ENCODE data around the gene TEX19. TPM values are rescaled to one million over a fixed set of nuclear protein-coding genes. Genes with fewer than 3 reads are reported as not detected.
"Not testable (repeated sequence)": the region's sequence is repeated elsewhere in the genome, so short reads cannot be mapped to it uniquely, and the experiment has no call there.

TEX19 gene
- polyA plus RNA-seq, 3 donors: not detected

DNA sequence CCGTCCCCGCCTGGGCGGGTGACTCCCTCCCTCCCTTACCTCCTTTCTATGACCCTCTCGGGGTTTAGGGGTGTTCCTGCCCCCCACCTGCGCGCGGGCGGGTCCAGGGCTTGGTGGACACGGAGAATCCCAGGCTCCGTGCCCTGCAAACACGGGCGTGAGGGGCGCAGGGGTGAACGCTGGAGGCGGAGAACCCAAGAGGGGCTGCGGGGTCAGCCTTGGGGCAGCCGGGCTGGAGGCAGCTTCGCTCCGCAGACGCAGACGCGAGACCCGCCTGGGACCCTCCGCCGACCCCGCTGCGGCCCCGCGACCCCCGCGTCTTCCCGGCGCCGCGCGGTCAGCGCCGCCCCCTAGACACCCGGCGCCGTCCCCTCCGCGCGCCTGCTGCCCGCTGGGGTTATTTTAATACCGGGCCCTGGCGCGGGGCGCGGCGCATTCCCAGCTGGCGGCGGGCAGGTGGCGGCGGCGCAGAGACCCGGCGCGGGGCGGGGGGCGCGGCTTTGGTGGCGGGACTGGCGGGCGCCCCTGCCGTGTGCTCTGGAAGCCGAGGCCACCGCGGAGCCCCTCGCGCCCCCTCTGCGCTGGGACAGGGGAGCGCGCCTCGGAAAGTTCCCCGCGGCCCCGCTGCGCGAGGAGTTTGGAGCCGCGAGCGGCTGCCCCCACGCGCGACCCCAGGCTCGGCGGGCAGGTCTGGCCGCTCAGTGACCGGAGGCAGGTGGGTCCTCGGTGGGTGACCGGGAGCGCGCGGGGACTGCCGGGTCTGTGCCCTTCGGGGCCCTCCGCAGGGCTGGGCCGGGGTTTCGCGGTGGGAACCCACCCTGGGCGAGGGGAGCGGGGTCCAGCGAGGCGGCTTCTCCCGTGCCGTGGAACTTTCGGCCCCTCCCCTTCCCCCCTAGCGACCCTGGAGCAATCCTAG is 12.5 kb downstream of the TEX19 start, which contains the start of gene UTS2R:
Gene UTS2R, plus strand, starts transcription at position 433 of the 916 bp plus-strand sequence. CDS start 2,560 bp downstream, outside the sequence.
- no peak for DNase-seq (ENCODE audit: extremely low read depth in 1 of 11, low read depth in 9 of 11, low spot score in 4 of 11)

DNA sequence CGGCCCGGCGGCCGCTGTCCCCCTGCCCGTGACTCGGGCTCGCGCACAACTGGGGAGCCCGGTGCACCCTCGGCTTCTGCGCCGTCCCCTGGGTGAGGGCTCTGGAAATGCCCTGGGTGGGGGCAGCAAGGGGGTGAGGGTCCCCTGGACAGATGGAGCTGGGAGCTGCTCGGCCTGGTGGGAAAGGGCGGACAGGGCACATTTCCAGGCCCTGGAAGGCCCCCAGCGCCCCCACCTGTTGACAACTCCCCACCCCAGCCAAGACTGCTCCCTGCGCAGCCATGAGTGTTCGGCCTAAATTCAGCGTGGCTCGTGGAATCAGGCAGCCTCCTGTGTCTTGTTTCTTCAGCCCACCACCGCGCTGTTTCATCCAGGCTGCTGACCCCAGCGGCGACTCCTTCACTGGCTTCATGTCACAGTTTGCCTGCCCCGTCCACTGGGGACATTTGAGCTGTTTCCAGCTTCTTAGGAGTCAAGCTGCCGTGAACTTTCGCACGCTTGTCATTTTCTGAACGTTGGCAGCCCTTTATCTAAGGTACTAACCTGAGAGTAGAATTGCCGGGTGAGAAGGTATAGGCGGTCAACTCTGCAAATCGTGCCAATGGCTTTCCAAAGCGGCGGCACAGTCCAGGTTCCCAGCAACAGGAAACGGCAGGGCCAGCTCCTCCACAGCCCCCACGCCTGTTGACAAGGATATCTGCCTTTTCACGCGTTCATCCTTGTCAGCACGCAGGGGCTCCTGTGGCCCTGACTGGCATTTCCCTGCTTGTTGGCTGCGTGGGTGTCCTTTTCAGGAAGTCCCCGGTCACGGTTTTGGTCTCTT is 13.4 kb downstream of the TEX19 start:
- DNase-seq (ENCODE audit: extremely low read depth in 1 of 11, low read depth in 9 of 11, low spot score in 4 of 11): no peak

DNA sequence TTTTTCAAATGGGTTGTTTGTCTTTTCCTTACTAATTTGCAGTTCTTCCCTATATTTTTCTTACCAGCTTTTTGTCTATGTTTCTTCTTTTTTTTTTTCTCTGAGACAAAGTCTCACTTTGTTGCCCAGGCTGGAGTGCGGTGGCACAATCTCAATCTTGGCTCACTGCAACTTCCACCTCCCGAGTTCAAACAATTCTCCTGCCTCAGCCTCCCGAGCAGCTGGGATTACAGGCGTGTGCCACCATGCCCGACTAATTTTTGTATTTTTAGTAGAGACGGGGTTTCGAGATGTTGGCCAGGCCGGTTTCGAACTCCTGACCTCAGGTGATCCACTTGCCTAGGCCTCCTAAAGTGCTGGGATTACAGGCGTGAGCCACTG is 14.0 kb downstream of the TEX19 start:
- not testable (repeated sequence) for DNase-seq (ENCODE audit: extremely low read depth in 1 of 11, low read depth in 9 of 11, low spot score in 4 of 11)

DNA sequence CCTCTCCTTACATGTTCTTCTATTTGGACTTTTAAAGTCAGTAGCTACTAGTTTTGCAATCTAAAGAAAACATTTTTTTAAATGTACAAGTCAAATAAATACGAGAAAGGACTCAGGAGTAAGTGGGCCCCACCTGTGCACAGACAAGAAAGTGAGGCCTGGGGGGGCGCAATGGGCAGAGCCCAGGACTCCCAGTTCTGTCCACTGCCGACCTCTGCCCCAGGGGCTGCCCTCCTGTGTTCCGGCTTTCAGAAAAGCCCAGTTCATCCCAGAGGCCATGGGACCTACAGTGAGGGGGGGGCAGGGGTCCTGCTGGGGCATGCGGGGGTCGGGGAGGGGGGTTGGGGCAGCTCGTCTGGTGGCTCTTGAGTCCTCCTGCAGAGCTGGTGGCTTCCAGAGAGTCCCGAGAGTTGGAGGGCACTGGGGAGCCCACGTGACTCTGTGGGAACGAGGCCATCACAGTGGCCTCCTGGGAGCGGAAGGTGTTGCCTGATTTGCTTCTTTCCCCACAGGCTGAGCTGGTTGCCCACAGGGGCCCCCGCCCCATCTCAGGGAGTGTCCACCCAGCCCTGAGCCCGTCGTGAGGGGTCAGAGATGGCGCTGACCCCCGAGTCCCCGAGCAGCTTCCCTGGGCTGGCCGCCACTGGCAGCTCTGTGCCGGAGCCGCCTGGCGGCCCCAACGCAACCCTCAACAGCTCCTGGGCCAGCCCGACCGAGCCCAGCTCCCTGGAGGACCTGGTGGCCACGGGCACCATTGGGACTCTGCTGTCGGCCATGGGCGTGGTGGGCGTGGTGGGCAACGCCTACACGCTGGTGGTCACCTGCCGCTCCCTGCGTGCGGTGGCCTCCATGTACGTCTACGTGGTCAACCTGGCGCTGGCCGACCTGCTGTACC is 14.9 kb downstream of the TEX19 start:
- DNase-seq (ENCODE audit: extremely low read depth in 1 of 11, low read depth in 9 of 11, low spot score in 4 of 11): no peak

DNA sequence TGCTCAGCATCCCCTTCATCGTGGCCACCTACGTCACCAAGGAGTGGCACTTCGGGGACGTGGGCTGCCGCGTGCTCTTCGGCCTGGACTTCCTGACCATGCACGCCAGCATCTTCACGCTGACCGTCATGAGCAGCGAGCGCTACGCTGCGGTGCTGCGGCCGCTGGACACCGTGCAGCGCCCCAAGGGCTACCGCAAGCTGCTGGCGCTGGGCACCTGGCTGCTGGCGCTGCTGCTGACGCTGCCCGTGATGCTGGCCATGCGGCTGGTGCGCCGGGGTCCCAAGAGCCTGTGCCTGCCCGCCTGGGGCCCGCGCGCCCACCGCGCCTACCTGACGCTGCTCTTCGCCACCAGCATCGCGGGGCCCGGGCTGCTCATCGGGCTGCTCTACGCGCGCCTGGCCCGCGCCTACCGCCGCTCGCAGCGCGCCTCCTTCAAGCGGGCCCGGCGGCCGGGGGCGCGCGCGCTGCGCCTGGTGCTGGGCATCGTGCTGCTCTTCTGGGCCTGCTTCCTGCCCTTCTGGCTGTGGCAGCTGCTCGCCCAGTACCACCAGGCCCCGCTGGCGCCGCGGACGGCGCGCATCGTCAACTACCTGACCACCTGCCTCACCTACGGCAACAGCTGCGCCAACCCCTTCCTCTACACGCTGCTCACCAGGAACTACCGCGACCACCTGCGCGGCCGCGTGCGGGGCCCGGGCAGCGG is 15.7 kb downstream of the TEX19 start:
- DNase-seq (ENCODE audit: extremely low read depth in 1 of 11, low read depth in 9 of 11, low spot score in 4 of 11): no peak

DNA sequence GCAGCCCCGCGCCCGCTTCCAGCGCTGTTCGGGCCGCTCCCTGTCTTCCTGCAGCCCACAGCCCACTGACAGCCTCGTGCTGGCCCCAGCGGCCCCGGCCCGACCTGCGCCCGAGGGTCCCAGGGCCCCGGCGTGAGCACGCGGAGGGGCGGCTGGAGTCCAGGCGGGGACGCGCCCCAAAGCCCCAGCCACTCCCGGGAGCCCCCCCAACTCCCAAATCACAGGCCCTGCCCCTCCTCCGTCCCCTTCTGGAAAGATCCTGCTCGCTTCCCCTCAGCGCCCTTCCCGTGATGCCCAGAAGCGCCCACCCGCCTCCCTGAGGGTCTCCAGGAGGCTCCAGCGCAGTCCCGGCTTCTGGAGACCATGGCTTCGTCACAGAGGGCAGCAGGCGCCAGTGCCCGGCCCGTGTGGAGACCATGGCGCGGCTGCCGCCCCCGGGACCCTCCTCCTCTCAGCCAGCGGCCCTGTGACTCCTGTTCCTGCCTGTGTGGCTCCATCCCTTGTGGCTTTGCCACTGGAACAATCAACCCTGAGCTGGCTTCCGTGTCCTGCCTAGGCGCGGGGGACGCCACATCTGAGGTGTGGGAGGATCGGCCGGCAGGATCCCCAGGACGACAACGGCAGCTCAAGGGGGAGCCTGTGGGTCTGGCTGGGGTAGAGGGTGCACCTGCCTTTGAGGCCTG is 16.5 kb downstream of the TEX19 start:
- no peak for DNase-seq (ENCODE audit: extremely low read depth in 1 of 11, low read depth in 9 of 11, low spot score in 4 of 11)

DNA sequence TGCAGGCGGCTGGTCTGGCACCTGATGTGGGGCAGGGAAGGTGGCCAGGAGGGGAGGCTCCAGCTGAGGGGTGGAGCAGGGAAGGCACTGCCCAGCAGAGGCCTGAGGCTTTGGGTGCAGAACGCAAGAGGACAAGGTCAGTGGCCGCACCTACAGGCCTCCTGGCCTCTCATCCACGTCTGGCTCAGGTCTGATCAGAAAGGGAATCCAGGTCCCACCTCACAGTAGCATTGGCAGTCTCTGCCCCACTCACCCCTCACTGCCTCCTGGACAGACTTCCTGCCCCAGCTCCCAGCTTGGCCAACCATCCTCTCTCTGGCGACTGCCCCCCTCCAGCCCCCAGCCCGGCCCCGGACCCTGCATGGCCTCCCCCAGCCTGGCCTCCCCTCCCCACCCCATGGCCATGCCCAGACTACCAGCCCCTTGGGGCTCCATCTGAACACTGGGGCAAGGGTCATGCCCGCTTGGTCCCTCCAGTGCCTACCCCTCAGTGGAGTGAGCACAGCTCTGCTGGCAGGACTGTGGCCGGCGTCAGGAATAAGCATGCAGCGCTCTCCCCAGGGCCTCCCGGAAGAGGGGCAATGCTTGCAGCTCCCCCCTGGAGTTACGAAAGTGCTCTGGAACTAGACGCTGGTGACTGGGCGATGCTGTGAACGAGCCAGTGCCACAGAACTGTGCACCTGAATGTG is 17.1 kb downstream of the TEX19 start:
- no peak for DNase-seq (ENCODE audit: extremely low read depth in 1 of 11, low read depth in 9 of 11, low spot score in 4 of 11)

DNA sequence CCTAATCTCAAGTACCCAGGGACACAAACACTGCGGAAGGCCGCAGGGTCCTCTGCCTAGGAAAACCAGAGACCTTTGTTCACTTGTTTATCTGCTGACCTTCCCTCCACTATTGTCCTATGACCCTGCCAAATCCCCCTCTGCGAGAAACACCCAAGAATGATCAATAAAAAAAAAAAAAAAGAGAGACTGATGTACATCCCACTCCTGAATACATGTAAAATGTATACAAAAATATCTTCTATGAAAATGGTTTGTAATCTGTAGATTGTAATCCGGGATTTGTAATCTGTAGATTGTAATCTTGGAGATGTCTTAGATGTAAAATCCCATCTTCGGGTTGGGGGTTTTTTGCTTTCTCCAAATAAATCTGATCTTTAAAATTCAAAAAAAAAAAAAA is 18.2 kb downstream of the TEX19 start:
- DNase-seq (ENCODE audit: extremely low read depth in 1 of 11, low read depth in 9 of 11, low spot score in 4 of 11): not testable (repeated sequence)

DNA sequence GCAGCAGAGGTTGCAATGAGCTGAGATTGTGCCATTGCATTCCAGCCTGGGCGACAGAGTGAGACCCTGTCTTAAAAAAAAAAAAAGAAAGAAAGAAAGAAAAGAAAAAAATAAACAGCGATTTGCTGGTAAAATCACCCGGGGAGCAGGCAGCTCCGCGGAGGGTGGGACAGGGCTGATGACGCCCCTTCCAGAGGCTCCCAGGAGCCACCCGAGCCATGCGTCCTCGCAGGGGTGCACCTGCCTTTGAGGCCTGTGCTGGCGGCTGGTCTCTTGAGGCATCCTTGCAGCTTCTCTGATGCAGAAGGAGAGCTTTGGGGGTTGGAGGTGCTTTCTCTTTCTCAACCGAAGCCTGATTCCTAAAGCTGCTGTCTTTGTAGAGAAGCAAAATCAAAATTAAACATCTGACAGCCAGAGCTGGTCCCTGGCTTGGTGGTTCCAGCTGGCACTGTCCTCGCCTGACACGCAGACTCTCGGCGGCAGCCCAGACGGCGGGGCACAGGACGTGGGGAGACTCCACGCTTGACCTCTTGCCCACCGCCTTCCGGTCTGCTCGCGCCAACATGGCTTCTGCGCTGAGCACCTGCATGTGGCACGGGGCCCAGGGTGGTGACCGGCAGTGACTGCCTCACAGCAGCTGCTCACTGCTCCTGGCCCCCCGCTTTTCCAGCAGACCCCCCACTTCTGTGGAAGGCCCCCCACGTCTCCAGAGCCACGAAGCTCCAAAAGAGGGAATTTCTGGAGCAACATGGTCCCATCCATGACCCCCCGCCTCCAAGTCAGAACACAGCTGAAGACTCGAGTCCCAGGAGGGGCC is 19.1 kb downstream of the TEX19 start:
- DNase-seq (ENCODE audit: extremely low read depth in 1 of 11, low read depth in 9 of 11, low spot score in 4 of 11): no peak

DNA sequence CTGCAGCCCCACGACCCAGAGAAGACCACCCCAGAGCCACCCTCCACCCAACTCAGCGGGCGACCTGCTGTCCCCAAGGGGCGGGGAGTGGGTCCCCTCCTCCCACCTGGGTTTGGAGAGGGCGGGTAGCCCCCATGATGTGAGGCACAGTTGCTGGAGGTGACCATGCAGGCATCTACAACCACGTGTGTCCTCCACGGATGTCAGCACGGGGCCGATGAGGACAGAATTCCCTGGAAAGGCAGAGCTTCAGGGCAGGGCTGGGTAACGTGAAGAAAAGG is 19.6 kb downstream of the TEX19 start:
- DNase-seq (ENCODE audit: extremely low read depth in 1 of 11, low read depth in 9 of 11, low spot score in 4 of 11): no peak

DNA sequence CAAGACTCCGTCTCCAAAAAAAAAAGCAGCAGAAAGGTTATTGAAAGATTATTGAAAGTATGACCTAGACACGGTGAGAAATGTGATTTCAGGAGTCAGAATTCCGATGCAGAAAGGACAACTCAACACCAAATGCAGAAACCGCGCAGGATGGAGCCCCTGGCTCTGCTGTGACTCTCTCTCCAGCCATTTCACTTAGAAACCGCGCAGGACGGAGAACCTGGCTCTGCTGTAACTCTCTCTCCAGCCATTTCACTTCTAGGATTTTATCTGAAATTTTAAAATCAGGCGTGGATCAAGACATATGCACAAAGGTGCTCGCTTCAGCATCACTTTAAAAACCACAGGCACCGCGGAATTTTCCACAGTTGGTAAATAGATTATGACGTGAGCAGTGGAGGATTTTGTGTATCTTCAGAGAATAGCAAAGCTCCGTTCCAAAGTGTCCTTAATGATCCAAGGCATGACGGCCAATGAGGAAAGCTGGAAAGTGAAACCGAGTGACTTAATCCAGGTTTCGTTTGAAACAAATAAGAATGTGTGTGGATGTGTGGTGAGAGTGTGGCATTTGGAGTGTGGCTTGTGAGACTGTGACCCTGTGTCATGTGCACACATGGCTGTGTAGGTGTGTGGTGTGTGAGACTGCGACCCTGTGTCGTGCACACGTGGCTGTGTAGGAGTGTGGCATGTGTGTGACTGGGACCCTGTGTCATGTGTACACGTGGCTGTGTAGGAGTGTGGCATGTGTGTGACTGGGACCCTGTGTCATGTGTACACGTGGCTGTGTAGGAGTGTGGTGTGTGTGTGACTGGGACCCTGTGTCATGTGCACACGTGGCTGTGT is 22.0 kb downstream of the TEX19 start:
- no peak for DNase-seq (ENCODE audit: extremely low read depth in 1 of 11, low read depth in 9 of 11, low spot score in 4 of 11)

DNA sequence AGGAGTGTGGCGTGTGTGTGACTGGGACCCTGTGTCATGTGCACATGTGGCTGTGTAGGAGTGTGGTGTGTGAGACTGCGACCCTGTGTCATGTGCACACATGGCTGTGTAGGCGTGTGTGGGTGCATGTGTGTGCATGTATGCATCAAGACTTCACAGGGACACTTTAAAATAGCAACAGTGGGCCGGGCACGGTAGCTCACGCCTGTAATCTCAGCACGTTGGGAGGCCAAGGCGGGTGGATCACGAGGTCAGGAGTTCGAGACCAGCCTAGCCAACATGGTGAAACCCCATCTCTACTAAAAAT is 22.6 kb downstream of the TEX19 start:
- not testable (repeated sequence) for DNase-seq (ENCODE audit: extremely low read depth in 1 of 11, low read depth in 9 of 11, low spot score in 4 of 11)

DNA sequence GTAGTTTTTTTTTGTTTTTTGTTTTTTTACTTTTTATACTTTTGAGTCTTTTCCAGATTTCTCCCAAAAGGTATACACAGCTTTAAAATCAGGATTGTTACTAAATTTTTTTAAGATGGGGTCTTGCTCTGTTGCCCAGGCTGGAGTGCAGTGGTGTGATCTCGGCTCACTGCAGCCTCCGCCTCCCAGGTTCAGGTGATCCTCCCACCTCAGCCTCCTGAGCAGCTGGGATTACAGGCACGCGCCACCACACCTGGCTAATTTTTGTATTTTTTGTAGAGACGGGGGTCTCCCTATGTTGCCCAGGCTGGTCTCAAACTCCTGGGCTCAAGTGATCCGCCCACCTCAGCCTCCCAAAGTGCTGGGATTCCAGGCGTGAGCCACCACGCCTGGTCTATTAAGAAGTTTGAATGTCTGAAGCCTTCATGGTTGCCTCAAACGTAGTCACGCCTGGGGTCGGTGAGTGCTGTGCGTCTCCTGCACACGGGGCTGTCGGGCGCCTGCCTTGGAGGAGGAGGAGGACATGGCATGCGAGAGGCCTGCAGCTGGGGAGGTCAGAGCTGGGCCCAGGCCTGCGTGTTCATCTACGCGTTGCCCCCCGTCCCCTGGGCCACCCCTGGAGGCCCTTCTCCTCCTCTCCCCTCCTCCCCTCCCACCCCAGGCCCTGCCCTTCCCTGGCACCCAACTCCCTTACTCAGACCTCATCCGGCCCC is 23.3 kb downstream of the TEX19 start:
- not testable (repeated sequence) for DNase-seq (ENCODE audit: extremely low read depth in 1 of 11, low read depth in 9 of 11, low spot score in 4 of 11)

DNA sequence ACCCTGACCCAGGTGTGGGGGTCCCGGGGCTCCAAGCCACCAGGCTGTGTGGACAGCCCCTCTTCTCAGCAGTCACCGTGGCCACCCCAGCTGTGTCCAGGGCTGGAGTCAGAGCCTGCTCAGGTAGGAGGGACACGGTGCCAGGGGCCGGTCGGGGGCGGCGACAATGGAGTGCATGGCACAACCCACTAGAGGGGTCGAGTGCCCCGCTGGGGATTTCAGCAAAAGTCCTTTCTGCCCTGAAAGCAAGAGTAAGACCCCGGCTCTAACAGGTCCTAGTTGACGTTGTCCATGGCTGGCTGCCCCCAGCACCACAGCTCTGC is 23.8 kb downstream of the TEX19 start:
- DNase-seq (ENCODE audit: extremely low read depth in 1 of 11, low read depth in 9 of 11, low spot score in 4 of 11): no peak

DNA sequence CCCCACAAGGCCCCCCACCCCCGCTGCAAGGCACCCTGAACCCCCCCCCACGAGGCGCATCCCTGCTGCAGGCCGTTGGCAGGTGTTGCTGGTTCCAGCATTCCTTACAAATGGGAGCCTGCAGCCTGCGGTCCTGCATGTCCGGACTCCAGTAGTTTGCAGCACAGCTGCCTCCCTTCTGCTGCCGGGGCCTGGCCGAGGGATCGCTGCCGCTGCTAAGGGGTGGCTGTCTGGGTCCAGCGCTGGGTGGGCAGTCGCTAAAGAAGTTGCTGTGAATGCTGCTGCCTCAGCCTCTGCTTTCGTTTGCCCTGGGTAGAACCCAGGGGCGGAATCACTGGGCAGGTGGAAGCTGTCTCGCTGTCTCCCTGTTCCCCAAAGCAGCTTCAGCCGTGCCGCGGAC is 24.4 kb downstream of the TEX19 start:
- no peak for DNase-seq (ENCODE audit: extremely low read depth in 1 of 11, low read depth in 9 of 11, low spot score in 4 of 11)

All from renal cortex interstitium (tissue), 11 donors.